GM21723 (cell line): ENCODE results near the gene CACNA1D.

ENCODE experiments used
- ATAC-seq: cut with Tn5 transposase; IDR thresholded peaks from one replicate; pipeline ENCODE4 v1.9.1; 2021; ENCODE audit warnings: mild to moderate bottlenecking, moderate library complexity; ENCODE audit not compliant: unreplicated experiment

The CACNA1D gene

GRCh38 chr3:53677413-53677812, 183.0 kb downstream of the CACNA1D start:
- ATAC-seq: no peak

GRCh38 chr3:53680028-53680427, 185.6 kb downstream of the CACNA1D start:
- no peak for ATAC-seq

DNA sequence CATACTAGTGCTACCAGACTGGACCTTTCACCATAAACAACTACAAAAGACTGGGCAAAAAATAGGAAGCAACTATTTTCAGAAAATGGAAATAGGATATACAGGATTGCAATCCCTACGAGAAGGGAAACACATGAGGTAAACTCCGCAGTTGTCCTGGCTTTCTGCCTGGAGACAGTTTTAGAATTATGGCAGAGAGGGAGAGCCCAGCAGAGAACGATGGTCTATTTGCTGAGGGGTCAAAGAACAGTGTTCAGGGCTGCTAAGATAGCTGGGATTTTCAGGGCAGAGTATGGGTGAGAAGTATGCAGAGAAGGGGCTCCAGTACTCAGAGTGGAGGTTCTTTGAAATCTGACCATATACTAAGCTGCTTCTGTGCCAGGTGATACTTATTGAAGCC, 188.4 kb downstream of the CACNA1D start:
- ATAC-seq: no peak

DNA sequence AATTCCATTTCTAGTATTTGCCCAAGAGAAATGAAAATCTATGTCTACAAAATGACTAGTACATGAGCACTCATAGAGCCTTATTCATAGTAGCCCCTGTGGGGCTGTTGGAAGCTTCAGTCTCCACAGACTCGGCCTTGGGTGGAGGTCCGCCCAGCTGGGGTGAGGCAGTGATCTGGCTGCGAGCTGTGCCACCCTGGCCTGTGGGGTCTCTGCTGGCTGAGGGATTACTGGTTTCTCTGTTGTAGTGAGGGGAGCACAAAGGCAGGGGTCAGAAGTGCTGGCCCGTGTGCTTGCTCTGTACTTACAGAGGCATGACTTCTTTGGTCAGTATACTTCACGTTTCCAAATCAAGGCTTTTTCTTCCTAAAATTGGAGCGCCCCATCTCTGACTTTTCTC, 193.7 kb downstream of the CACNA1D start:
- ATAC-seq: no peak

GRCh38 chr3:53688989-53689388, 194.6 kb downstream of the CACNA1D start:
- ATAC-seq: no peak

- ATAC-seq: no peak
Observed at GRCh38 chr3:53689681-53690080, 195.3 kb downstream of the CACNA1D start.

DNA sequence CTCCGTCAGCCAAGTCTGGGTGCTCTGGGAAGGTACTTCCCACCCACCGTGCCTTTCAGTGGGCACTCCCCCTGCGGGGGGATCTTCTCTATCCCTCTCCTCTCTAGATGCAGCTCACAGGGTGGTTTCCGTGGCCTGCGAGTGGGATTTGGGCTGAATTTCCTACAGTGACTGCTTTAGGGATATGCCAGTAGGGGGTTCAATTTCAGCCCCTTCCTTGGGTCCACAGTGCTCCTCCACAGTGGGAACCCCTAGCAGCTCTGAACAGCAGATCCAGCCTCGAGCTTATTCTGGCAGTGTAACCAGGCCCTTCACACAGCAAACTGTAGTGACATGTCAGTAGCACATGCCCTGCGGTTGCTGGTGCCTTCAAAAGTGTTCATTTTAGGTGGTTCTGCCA, 196.1 kb downstream of the CACNA1D start:
- ATAC-seq: no peak

GRCh38 chr3:53691349-53691748, 196.9 kb downstream of the CACNA1D start:
- ATAC-seq: no peak

DNA sequence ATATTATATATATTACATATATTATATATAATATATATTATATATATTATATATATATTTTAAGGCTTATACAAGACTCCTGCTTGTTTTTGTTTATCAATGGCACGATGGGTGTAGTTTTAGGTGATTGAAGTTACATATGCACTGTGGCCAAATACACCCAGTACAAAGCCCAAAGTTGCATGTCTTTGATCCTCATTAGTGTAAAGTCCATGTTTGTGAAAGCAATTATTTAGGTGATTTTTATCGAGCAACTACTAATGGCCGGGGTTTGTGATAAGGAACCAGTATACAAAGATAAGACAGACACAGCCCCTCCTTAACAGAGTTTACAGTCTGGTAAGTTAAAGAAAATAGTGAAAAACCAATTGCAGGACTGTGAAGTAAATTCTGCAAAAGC, 197.5 kb downstream of the CACNA1D start:
- ATAC-seq: no peak

- ATAC-seq: no peak
Observed at GRCh38 chr3:53693451-53693850, 199.0 kb downstream of the CACNA1D start.

DNA sequence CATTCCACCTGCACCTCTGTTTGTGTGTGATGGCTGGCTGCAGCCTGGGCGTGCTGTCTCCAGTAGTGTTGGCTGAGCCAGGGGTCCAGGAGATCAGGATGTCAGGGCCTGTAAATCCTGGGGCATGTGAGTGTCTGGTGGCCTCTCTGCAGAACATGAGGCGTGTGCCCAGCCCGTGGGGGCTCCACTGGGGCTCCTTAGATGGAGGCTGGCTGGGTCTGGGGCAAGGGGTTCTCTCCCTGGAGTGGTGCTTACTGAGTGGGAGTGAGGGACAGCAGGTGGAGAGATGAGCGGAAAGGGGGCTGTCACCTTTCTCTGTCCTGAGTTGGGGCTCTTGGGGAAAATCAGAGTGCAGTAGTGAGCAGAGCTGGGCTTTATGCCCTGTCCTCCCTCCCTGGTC, 199.6 kb downstream of the CACNA1D start:
- no peak for ATAC-seq

DNA sequence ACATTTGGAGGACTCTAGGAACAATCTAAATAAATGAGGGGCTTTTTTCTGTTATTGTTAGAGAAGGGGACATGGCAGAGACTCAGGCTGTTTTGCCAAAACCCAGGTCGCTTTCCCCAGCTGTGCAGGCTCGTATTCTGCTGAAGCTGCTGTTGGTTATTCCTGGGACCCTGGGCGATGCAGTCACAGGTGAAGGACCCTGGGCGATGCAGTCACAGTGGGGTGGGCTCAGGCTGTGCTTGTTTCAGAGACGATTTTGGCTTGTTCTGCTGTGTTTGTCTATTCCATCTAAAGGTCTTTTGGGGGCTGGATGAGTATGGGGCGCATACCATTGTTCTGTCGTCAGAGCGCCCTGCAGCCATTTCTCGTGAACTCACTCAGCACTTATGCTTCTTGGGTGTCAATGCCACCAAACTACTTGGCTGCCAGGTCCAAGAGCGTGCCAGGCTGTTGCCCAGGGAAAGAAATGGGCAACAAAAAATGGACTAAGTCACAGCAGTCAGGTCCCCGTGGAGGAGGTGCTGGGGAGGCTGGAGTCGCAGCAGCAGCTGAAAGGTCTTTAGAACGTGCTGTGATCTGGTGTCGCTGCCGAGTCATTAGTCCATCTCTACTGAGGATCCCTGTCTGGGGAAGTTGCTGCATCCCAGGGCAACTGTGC, 200.4 kb downstream of the CACNA1D start:
- no peak for ATAC-seq

DNA sequence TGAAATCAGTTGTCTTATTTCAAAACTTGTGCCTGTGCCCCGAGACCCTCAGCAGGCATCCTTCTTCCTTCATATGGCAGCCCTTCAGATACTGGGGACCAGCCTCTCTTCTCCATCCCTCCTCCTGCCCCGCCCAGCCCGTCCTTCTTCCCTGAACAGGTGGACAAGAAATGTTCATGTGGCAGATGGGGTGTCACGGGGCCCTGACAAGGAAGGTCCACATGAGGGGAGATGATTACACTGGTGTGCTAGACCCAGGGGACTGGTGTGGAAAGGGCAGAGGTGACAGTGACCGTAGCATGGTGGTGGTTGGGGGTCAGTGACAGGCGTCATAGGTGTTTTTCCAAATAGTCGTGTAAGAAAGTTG, 200.9 kb downstream of the CACNA1D start:
- ATAC-seq: no peak

- no peak for ATAC-seq
Observed at GRCh38 chr3:53696401-53697172, 202.2 kb downstream of the CACNA1D start.

GRCh38 chr3:53700441-53700840, 206.0 kb downstream of the CACNA1D start:
- ATAC-seq: no peak

DNA sequence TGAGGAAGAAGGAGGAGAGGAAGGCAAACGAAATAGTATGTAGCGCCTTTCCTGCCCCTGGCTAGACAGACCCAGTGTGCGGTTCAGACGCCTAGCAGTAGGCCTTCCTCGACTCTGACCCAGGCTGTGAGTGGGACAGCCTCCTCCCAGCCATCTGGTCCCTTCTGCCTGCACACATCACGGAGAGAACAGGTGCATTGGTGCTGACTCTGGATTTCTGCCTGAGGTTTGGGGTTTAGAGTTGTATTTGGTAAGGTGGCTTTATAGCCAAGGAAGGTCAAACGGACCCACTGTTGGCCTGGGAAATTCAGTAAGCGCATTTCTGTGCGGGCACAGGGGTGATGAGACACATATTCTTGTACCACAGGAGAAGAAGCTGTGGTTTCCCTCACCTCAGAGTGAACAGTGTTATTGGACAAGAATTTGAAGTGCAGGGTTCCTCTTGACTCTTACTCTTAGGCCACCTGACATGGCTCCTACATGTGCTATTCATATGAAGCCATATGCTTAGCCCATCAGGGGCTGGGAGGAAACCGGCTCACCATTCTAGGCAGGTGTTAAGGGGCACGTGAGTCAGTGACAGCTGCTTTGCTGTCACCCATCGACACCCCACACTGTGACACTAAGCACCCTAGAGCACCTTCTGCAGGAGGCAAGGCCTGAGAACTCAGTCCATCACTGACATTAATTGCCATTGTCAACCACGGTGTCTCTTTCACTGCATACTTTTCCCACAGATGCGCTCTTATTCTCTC, 208.5 kb downstream of the CACNA1D start:
- no peak for ATAC-seq

- no peak for ATAC-seq
Observed at GRCh38 chr3:53703630-53704362, 209.4 kb downstream of the CACNA1D start.

- ATAC-seq: no peak
Observed at GRCh38 chr3:53704363-53704725, 209.9 kb downstream of the CACNA1D start.

- ATAC-seq: no peak
Observed at GRCh38 chr3:53705024-53705745, 210.8 kb downstream of the CACNA1D start.

- no peak for ATAC-seq
Observed at GRCh38 chr3:53705774-53706173, 211.4 kb downstream of the CACNA1D start.

- ATAC-seq: no peak
Observed at GRCh38 chr3:53707222-53707621, 212.8 kb downstream of the CACNA1D start.
